GM12878 (cell line): ENCODE results near the gene CCR1. TPM values are rescaled to one million over a fixed set of nuclear protein-coding genes. Genes with fewer than 3 reads are reported as not detected.

Source experiments
- ATAC-seq: fragments of 200-7000 bp; cut with Tn5 transposase; 3 replicates; pipeline ENCODE4 v1.9.1; 2020; ENCODE audit warnings: mild to moderate bottlenecking, moderate library complexity
- BruUV-seq: library from RNA; stranded (reverse); fragments of 400-500 nt; replicated peaks from 2 replicates; lab custom pipeline; 2021; lab: Mats Ljungman, UMichigan
- CTCF ChIA-PET: fragments of 300-600 bp; sonication (Branson Sonifier 250); formaldehyde crosslinking; extraction: SDS; loops from one replicate; lab custom pipeline; 2021; ENCODE audit warnings: inconsistent platforms; lab: Yijun Ruan, JAX
- POLR2A ChIA-PET: fragments of 350-600 bp; formaldehyde crosslinking; extraction: SDS; loops from one replicate; lab custom pipeline; 2021; ENCODE audit warnings: inconsistent platforms; lab: Charles Lee
- RAD21 ChIA-PET: fragments of 300-600 bp; sonication (Branson Sonifier 250); formaldehyde crosslinking; loops from one replicate; lab custom pipeline; 2023; ENCODE audit warnings: antibody characterized with exemption; ENCODE audit not compliant: unreplicated experiment; lab: Charles Lee
- SMC1A ChIA-PET: fragments of 300-600 bp; sonication (Branson Sonifier 250); formaldehyde crosslinking; loops from one replicate; lab custom pipeline; 2023; ENCODE audit not compliant: unreplicated experiment, uncharacterized antibody; lab: Charles Lee
- DNase-seq: peaks from one replicate; pipeline ENCODE4 v3.0.0-alpha.2; 2011; ENCODE audit warnings: low read depth, low spot score
- FAIRE-seq: peaks from 3 replicates; lab custom pipeline; 2011; peaks lifted over from hg19 to GRCh38; lab: Jason Lieb, UNC
- H2AFZ ChIP-seq: 2 replicates; pipeline ENCODE4 v1.6.0; 2011; ENCODE audit warnings: low read depth, low read length, control low read depth; ENCODE audit not compliant: control insufficient read depth
- H3K27ac ChIP-seq: 2 replicates; pipeline ENCODE4 v1.5.1; 2011; ENCODE audit warnings: control low read depth; ENCODE audit not compliant: control insufficient read depth, insufficient read depth
- H3K27me3 ChIP-seq, 2 experiments: replicated peaks in 1 of 2; 2 replicates each; pipeline versions ENCODE4 v1.6.0 to v1.6.1; 2011; ENCODE audit warnings: low read length in 1 of 2; ENCODE audit not compliant: control insufficient read depth in 2 of 2, insufficient read depth in 2 of 2
- H3K36me3 ChIP-seq, 2 experiments: 2 replicates each; pipeline ENCODE4 v1.5.1; 2011; ENCODE audit warnings: low read length in 1 of 2; ENCODE audit not compliant: control insufficient read depth in 2 of 2, insufficient read depth in 2 of 2
- H3K4me1 ChIP-seq: 2 replicates; pipeline ENCODE4 v1.6.1; 2011; ENCODE audit warnings: mild to moderate bottlenecking, low read length, moderate library complexity, mixed read lengths; ENCODE audit not compliant: control insufficient read depth, insufficient read depth
- H3K4me2 ChIP-seq: 2 replicates; pipeline ENCODE4 v1.6.0; 2011; ENCODE audit warnings: control low read depth; ENCODE audit not compliant: control insufficient read depth, insufficient read depth
- H3K4me3 ChIP-seq: fragments of 200-600 bp; sonication (generic); 2 replicates; pipeline ENCODE4 v1.5.1; 2016
- H3K79me2 ChIP-seq: 2 replicates; pipeline ENCODE4 v1.6.0; 2011; ENCODE audit warnings: low read length; ENCODE audit not compliant: control insufficient read depth, insufficient read depth
- H3K9ac ChIP-seq: 2 replicates; pipeline ENCODE4 v1.8.0; 2011; ENCODE audit warnings: low read length, control low read depth, mixed read lengths; ENCODE audit not compliant: control insufficient read depth, insufficient read depth
- H3K9me3 ChIP-seq: replicated peaks from 3 replicates; pipeline ENCODE4 v1.5.1; 2011; ENCODE audit warnings: mild to moderate bottlenecking, low read length; ENCODE audit not compliant: control insufficient read depth, insufficient read depth
- H4K20me1 ChIP-seq: 2 replicates; pipeline ENCODE4 v1.6.0; 2011; ENCODE audit not compliant: control insufficient read depth, insufficient read depth
- ASH2L ChIP-seq: fragments of 300-600, 200-600 bp; sonication (generic); IDR thresholded peaks from 2 replicates; pipeline ENCODE4 v1.6.1; 2017; ENCODE audit warnings: low read depth, mild to moderate bottlenecking, borderline replicate concordance
- FOS ChIP-seq: IDR thresholded peaks from 3 replicates; pipeline ENCODE4 v1.6.1; 2011; ENCODE audit warnings: borderline replicate concordance; ENCODE audit not compliant: insufficient read length; ENCODE audit errors: extremely low read depth
- IKZF1 ChIP-seq: fragments of 450-650 bp; conservative IDR thresholded peaks from 2 replicates; pipeline ENCODE4 v1.6.1; 2017; ENCODE audit warnings: antibody characterized with exemption, mild to moderate bottlenecking
- MTA2 ChIP-seq: fragments of 450-650 bp; IDR thresholded peaks from 2 replicates; pipeline ENCODE4 v1.6.1; 2016; ENCODE audit warnings: low read depth, mild to moderate bottlenecking, moderate library complexity
- MYB ChIP-seq: fragments of 150-350 bp; IDR thresholded peaks from 2 replicates; pipeline ENCODE4 v1.6.1; 2014; ENCODE audit warnings: mild to moderate bottlenecking, low read depth, low read length, borderline replicate concordance
- NR2F1 ChIP-seq: fragments of 450-650 bp; conservative IDR thresholded peaks from 2 replicates; pipeline ENCODE4 v1.6.1; 2017; ENCODE audit warnings: mild to moderate bottlenecking
- RCOR1 ChIP-seq: conservative IDR thresholded peaks from 2 replicates; pipeline ENCODE4 v1.6.1; 2012; ENCODE audit warnings: low read depth, low read length, improper control_type of control experiment
- RELA ChIP-seq: fragments of 450-650 bp; IDR thresholded peaks from 2 replicates; pipeline ENCODE4 v1.8.0; 2014; ENCODE audit warnings: borderline replicate concordance; ENCODE audit not compliant: partially characterized antibody
- SIN3A ChIP-seq: IDR thresholded peaks from 2 replicates; pipeline ENCODE4 v1.6.1; 2012; ENCODE audit warnings: low read depth, low read length, improper control_type of control experiment
- SPI1 ChIP-seq: IDR thresholded peaks from 2 replicates; pipeline ENCODE4 v1.6.1; 2011; ENCODE audit warnings: low read depth, mild to moderate bottlenecking, low read length, moderate library complexity, borderline replicate concordance; ENCODE audit not compliant: insufficient read depth
- SREBF2 ChIP-seq: IDR thresholded peaks from 2 replicates; pipeline ENCODE4 v1.6.1; 2012; ENCODE audit warnings: mild to moderate bottlenecking, low read length
- WGBS: methylation state at CpG from one replicate; pipeline ENCODE4 v1.1.6; 2016; ENCODE audit warnings: low lambda C conversion rate; ENCODE audit not compliant: insufficient replicate concordance, insufficient coverage; ENCODE audit errors: missing lambda C conversion rate; 5-methylcytosine and 5-hydroxymethylcytosine counted together
- in situ Hi-C: fragments of 300-500 bp; cut with MboI; formaldehyde crosslinking; loops from 9 replicates; pipeline ENCODE4 v1.14.3; 2018; ENCODE audit warnings: mixed read lengths
- intact Hi-C: fragments of 100-400 bp; cut with micrococcal nuclease; formaldehyde crosslinking; loops from one replicate; pipeline ENCODE4 v1.14.2; 2022; ENCODE audit not compliant: unreplicated experiment
- polyA plus RNA-seq, 11 experiments: library from polyadenylated mRNA; depleted of rRNA in 4 of 11; unstranded in 6 of 11; stranded (reverse) in 5 of 11; fragments of >200 nt; fragmentation: Nextera tagmentation in 4 of 11; fragmentation: Illumina TruSeq in 1 of 11; extraction: Ambion mirVana in 4 of 11; extraction: Trizol in 1 of 11; gene quantifications; 1 replicate in 1 of 11; 2 replicates in 10 of 11; pipeline versions ENCODE4 v1.2.1 to v1.2.3, GENCODE V29; 2011 to 2016; ENCODE audit warnings: inconsistent platforms in 2 of 11, missing spikeins in 2 of 11, low read depth in 1 of 11
- total RNA-seq, 4 experiments: library from RNA; depleted of rRNA in 3 of 4; stranded (reverse); fragments of >200 nt in 3 of 4; fragmentation: Illumina TruSeq in 1 of 4; extraction: Trizol in 1 of 4; gene quantifications; 2 replicates each; pipeline versions ENCODE4 v1.2.1 to v1.2.3, GENCODE V29; 2013 to 2021
- TF ChIP-seq, protein P1 (sequence below): fragments of 450-650 bp; IDR thresholded peaks from 2 replicates; pipeline ENCODE4 v1.6.1; 2017; ENCODE audit warnings: mild to moderate bottlenecking
- TF ChIP-seq, protein P2 (sequence below): fragments of 450-650 bp; IDR thresholded peaks from 2 replicates; pipeline ENCODE4 v1.6.1; 2017; ENCODE audit warnings: mild to moderate bottlenecking, moderate library complexity
- TF ChIP-seq, protein P3 (sequence below): IDR thresholded peaks from 2 replicates; pipeline ENCODE4 v1.6.1; 2012; ENCODE audit warnings: low read depth, low read length, improper control_type of control experiment

CCR1 gene
- total and polyA plus RNA-seq, 10 of the 15 experiments (the other 5 are each of a cell fraction or from before 2014, with no cell fraction given): 2.3 to 11.0 (median 7.8) TPM

DNA sequence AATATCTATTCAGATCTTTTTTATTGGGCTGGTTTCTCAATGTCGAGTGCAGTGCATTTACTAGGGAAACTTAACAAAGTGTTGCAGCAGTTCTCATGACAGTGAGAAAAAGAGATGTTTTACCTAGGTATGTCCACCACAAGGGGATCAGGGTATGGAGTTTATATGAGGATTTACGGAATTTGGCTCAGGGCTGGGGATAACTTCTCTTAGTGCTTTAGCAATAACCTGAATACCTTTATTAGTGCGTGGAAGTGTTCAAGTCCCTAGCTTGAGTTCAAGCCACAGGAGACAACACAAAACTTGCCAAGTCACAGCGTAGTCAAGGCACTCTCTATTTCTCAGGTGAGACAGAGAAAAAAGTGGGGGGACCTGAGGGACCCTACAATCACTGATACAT, 30.3 kb upstream of the CCR1 start (continued):
- TF ChIP-seq, protein P1, sequence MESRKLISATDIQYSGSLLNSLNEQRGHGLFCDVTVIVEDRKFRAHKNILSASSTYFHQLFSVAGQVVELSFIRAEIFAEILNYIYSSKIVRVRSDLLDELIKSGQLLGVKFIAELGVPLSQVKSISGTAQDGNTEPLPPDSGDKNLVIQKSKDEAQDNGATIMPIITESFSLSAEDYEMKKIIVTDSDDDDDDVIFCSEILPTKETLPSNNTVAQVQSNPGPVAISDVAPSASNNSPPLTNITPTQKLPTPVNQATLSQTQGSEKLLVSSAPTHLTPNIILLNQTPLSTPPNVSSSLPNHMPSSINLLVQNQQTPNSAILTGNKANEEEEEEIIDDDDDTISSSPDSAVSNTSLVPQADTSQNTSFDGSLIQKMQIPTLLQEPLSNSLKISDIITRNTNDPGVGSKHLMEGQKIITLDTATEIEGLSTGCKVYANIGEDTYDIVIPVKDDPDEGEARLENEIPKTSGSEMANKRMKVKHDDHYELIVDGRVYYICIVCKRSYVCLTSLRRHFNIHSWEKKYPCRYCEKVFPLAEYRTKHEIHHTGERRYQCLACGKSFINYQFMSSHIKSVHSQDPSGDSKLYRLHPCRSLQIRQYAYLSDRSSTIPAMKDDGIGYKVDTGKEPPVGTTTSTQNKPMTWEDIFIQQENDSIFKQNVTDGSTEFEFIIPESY: no peak
- TF ChIP-seq, protein P2, sequence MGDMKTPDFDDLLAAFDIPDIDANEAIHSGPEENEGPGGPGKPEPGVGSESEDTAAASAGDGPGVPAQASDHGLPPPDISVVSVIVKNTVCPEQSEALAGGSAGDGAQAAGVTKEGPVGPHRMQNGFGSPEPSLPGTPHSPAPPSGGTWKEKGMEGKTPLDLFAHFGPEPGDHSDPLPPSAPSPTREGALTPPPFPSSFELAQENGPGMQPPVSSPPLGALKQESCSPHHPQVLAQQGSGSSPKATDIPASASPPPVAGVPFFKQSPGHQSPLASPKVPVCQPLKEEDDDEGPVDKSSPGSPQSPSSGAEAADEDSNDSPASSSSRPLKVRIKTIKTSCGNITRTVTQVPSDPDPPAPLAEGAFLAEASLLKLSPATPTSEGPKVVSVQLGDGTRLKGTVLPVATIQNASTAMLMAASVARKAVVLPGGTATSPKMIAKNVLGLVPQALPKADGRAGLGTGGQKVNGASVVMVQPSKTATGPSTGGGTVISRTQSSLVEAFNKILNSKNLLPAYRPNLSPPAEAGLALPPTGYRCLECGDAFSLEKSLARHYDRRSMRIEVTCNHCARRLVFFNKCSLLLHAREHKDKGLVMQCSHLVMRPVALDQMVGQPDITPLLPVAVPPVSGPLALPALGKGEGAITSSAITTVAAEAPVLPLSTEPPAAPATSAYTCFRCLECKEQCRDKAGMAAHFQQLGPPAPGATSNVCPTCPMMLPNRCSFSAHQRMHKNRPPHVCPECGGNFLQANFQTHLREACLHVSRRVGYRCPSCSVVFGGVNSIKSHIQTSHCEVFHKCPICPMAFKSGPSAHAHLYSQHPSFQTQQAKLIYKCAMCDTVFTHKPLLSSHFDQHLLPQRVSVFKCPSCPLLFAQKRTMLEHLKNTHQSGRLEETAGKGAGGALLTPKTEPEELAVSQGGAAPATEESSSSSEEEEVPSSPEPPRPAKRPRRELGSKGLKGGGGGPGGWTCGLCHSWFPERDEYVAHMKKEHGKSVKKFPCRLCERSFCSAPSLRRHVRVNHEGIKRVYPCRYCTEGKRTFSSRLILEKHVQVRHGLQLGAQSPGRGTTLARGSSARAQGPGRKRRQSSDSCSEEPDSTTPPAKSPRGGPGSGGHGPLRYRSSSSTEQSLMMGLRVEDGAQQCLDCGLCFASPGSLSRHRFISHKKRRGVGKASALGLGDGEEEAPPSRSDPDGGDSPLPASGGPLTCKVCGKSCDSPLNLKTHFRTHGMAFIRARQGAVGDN: no peak

DNA sequence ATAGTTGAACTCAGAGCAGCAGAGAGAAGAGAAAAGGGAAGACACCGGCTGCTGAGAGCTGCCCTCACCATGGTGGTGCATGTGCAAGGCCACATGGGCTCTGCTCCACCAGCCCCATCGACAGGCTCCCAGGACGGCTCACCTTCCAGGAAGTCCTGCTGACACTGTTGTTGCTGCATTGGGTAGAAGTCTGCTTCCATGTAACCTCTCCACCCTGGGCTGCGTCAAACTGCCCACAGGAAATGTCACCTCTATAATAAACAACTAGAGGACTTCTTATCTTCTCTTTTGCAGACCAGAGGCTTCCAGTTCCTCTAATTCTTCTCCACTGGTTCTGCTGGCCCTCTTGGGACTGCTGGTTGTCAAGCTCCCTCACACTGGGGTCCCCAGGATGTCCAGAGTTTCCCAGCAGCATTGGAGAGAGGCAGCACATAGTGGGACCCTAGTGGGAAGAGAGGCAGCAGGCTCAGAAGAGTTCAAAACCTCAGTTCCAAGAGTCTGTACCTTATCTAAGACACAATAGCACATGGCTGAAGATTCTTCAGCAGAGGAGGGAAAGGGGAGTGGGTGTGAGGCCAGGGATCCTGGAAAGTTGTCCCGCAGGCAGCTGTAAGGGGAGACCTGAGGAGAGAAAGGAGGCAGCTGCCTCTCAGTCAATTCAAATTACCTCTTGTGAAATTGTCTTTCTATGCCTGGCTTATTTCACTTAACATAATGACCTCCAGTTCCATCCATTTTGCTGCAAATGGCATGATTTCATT, 28.4 kb upstream of the CCR1 start:
- H4K20me1 ChIP-seq: no peaks in the 10 kb centered on the region; the same call in 1 of the 2 replicates
- H3K36me3 ChIP-seq: no peaks in the 10 kb centered on the region
- no peaks in the 10 kb centered on the region for H3K79me2 ChIP-seq
- no peak overlapping the region for H3K9ac ChIP-seq
- no peaks in the 10 kb centered on the region; the same call in 1 of the 2 replicates for H3K4me1 ChIP-seq
- DNase-seq: no peak
- no peak overlapping the region for H3K4me3 ChIP-seq
- ChIA-PET CTCF (interaction anchor here (1.6 to 3.7 kb wide), 2 partner anchors 22 to 132 kb away, joined by 7 to 24 read pairs; no protein-coding TSS in a partner anchor), RAD21 (interaction anchor here (1.5 to 1.6 kb wide), 2 partner anchors 14 to 23 kb away, joined by 3 to 4 read pairs; no protein-coding TSS in a partner anchor), POLR2A (no interaction called here), SMC1A (interaction anchor here (1.4 to 1.8 kb wide), 3 partner anchors 10 to 132 kb away, joined by 3 to 6 read pairs (median 3); no protein-coding TSS in a partner anchor)
- intact Hi-C loops: no loop called here
- peaks cover 0 to 9% of the 10 kb centered on the region in 2 experiments; a peak in 3 of 4 replicates for H3K27me3 ChIP-seq
- ATAC-seq: peak; percentile 29
- no peak overlapping the region for H3K4me2 ChIP-seq
- no peak overlapping the region for H2AFZ ChIP-seq
- FAIRE-seq: no peak
- H3K27ac ChIP-seq: no peak overlapping the region
- H3K9me3 ChIP-seq: no peaks in the 10 kb centered on the region
- WGBS: 17% methylated on average over 5 of the region's 5 CpGs
- BruUV-seq: no TSS peak
- in situ Hi-C loops: no loop called here
- TF ChIP-seq ASH2L (no peak), FOS (no peak), MTA2 (no peak), RCOR1 (no peak), NR2F1 (peak; percentile 31; the same call in 1 of the 2 replicates), SPI1 (peak; percentile 33; the same call in 1 of the 2 replicates), SIN3A (no peak), RELA (no peak), SREBF2 (no peak), MYB (no peak), IKZF1 (peak; percentile 43)
- TF ChIP-seq, protein P3, sequence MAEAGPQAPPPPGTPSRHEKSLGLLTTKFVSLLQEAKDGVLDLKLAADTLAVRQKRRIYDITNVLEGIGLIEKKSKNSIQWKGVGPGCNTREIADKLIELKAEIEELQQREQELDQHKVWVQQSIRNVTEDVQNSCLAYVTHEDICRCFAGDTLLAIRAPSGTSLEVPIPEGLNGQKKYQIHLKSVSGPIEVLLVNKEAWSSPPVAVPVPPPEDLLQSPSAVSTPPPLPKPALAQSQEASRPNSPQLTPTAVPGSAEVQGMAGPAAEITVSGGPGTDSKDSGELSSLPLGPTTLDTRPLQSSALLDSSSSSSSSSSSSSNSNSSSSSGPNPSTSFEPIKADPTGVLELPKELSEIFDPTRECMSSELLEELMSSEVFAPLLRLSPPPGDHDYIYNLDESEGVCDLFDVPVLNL: no peak
